HG03442 (cell line): ENCODE results near the gene COBL.

Source experiments
- ATAC-seq: cut with Tn5 transposase; IDR thresholded peaks from one replicate; pipeline ENCODE4 v1.9.1; 2021; ENCODE audit warnings: mild to moderate bottlenecking, moderate library complexity; ENCODE audit not compliant: unreplicated experiment

COBL gene

GRCh38 chr7:51082940-51083533 is 233.6 kb downstream of the COBL start:
- ATAC-seq, result no peak

DNA sequence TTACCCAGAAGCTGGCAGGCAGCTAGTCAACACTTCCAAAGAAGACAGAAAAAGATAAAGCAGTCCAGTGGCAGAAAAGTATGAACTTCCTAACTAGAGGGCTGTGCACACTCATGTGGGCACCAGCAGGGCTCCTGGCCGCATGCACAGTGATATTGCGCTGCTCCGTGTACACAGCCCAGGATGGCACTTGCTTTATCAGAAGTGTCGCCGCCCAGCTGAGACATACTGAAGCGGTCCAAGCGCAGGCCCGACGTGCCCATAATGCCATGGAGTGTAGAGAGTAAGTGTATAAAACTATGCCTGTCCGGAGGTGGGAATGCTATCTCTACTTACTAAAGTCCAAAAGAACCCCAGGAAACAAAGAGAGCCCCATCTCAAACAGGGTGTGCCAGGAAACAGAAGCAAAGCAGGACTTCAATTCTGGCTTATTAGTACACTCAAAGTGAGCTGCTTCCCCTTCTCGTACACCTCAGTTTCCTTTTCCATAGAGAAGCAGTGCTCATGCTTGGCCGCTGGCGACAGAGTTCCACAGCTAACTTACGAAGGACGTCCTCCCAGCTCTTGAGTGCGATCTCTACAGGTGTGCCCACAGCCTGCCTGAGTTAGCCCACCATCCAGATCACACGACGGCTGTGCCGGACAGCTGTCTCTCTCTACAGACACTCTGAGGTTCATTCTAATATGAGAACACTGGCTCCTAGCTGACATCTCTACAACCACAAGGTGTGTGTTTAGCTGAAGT is 234.3 kb downstream of the COBL start:
- no peak for ATAC-seq

GRCh38 chr7:51081270-51081890 is 235.2 kb downstream of the COBL start:
- ATAC-seq, result no peak

GRCh38 chr7:51080622-51081269 is 235.9 kb downstream of the COBL start:
- ATAC-seq, result no peak

- ATAC-seq, result no peak
Measured at GRCh38 chr7:51080216-51080615, 236.4 kb downstream of the COBL start.

DNA sequence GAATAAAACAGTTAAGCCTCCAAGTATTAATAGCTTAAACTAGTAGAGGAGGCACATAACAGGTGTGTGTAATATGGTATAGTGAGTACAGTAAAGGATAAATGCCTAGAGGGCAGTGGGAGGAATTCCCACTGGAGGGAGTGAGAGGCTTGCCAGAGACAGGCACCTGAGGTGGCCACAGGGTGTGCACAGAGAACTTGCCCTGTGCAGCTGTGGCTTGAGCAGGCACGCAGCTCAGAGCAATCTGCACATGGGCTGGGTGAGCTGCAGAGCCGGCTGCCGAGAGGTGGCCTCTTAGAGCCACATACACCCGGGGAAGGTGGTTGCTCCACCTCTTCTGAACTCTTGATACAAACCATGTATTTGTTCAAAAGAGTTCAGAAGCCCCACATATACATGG is 237.1 kb downstream of the COBL start:
- no peak for ATAC-seq

GRCh38 chr7:51078653-51079052 is 238.0 kb downstream of the COBL start:
- ATAC-seq, result no peak

DNA sequence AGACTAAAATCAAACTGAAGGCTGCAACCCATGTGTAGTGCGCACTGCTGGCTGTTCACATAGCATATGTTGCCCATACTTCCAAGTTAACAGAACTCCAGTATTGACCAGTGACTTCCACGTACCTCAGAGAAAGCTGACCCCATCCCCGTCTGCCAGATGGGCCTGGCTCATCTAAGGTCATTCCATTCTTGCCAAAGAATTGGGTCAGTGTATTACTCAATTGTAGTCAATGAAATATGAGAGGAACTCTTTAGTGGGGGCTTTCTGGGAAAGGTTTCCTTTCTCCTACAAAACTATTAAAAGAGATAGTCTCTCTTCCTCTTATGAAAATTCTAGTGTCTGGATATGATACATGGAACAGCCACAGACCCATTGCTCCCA is 238.6 kb downstream of the COBL start:
- ATAC-seq, result no peak

GRCh38 chr7:51077316-51077986 is 239.2 kb downstream of the COBL start:
- no peak for ATAC-seq

GRCh38 chr7:51075681-51076580 is 240.7 kb downstream of the COBL start:
- ATAC-seq, result no peak

- ATAC-seq, result no peak
Measured at GRCh38 chr7:51073171-51073570, 243.4 kb downstream of the COBL start.

DNA sequence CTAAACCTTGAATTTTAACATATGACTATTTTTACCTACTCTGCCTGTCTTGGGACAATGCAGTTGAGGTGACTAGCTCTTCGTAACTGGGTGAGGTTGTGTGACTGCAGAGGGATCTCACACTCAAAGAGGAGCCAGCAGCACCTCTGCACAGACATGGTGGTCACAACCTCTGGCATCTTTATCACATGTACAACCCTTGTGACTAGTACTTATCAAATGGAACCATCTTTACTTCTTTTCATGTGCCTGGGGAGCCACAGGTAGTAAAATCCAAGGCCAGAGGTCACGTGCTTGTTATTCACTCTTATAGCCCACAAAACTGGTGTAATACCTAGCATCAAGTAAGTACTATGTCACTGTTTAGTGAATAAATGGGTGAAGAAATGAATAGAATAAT is 244.3 kb downstream of the COBL start:
- no peak for ATAC-seq

- ATAC-seq, result no peak
Measured at GRCh38 chr7:51071427-51071826, 245.2 kb downstream of the COBL start.

DNA sequence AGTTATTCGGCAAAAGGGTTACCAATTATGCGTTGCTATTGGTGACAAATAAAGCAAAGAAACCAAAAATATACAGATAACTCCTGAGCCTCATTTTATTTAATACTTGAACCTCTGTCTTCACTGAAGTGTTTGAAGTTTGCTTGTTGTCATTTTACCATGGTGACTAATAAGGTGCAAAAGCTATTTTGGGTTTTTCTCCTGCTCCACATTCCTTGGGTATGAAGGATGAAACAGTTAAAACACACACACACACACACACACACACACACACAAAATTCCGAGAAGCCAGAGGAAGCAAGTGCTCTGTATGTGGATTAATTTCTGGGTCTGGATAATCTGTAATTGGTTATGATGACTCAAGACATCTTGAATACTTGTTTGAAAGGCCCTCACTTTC is 246.5 kb downstream of the COBL start:
- ATAC-seq, result no peak

DNA sequence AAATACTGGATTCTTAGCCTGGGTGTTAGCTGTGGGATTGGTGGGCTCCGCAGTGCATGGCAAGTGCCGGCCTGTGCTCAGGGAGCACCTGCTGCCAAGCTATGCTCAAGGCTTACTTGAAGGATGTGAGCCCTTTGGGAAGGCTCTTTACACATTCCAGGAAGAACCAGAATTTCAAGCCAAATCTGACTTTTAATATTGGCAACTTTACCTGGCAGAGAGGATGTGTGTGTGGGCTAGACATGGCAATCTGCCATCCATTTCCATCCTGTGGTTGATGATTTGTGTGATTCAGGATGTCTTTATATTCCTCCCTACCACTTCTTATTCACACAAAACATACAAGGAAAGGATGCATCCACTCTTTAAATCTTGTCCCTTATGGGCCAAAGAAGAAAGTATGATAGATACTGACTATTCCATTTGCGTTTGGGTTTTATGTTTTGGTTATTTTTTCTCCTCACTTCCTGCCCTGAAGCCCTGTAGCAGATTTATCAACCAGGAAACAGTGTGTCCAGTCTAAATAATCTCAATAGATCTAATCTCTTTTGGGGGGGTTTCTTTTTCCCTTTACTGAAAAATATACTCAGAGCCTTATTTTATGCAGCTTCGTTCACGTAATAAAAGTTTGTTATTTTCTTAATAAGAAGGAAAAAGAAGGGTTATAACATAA is 247.1 kb downstream of the COBL start:
- ATAC-seq, result no peak

DNA sequence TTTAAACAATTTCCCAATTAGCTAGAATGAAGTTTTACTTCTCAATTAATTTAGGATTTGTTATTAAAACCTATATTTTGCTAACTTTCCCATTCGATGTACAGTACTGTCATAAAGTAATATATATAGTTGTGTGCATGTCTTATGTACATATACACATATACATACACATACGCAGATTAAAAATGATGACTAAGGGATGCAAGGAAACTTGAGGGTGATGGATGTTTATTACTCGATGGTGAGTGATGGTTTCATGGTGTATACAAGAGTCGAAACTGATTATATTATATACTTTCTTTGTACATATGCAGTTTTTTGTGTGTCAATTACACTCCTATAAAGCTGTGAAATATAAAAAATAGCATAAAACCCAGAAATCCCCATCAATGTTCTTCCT is 248.2 kb downstream of the COBL start:
- ATAC-seq, result no peak

DNA sequence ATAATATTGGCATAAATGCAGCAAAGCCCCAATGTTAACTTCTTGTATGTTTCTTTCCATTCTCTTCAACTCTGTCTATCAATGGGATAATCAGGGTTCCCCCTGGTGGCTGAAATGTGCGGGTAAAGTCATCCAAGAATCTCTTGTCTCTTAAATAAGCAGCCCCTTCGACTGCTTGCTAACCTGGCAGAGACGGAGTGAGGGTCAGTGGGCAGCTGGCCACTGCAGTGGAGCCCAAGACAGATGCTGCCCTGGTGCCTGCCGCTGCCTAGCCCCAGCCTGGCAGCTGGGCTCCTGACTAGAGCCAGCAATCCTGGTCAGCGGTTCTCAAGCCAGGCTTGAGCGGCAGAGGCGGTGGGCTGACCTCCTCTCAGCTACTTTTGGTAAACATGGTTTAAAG is 248.9 kb downstream of the COBL start:
- no peak for ATAC-seq

- ATAC-seq, result no peak
Measured at GRCh38 chr7:51067258-51067657, 249.4 kb downstream of the COBL start.

DNA sequence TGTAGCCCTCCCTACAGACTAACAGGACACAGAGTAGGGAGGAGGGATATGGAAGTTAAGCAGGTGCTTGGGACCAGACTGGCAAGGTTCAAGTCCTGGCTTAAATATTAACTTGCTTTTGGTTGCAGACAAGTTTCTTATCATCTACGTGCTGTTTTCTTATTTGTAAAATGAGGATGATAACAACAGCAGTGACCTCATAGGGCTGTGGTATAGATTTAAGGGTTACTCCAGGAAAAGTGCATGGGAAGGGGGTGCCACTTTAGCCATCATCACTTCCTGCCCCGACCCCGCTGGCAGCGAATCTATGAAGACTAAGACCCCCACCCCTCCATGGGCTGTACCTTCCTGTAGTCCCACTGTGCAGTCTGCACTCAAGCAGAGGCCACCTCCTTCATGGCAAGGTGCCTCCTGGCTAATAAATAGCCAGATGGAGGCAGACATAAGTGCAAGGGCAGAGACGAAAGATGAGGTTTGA is 250.2 kb downstream of the COBL start:
- no peak for ATAC-seq

DNA sequence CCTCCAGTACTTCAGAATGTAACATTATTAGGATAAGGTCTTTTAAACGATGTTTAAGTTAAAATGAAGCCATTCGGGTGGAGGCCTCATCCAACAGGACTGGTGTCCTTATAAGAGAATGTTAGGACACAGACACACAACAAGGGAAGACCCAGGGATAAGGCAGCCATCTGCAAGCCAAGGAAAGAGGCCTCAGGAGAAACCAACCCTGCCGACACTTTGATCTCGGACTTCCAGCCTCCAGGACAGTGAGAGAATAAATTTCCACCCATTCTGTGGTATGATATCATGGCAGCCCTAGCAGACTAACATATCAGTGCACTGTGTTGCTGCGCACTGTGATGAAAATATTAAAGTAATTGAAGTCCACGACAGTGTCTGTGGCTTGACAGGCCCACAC is 250.8 kb downstream of the COBL start:
- ATAC-seq, result no peak
